NCI-H774 (cell line): Measurements from ENCODE around the gene HPGDS.
"Not testable (repeated sequence)": the region's sequence is repeated elsewhere in the genome, so short reads cannot be mapped to it uniquely, and the experiment has no call there.

Experiments used
- DNase-seq: peaks from one replicate; lab custom pipeline; 2025; lab: John Stamatoyannopoulos, UW

The HPGDS gene

DNA sequence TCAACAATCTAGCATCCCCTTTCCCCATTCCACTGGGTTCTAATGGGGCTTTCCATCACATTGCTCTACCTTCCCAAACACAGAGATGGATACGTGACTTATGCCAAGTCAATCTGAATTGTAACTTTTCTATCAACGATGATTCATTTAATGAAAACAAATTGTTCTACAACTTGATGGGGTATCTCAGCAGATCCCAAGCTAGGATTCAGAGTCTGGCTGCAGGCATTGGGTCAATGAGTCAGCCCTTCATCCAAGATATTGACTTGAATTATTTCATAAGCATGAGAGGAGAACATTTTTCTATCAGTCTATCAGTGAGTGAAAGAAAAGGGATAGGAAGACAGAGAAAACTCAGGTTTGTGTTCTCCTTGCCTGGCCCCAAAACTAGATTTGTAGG, 15.0 kb upstream of the HPGDS start:
- no peak for DNase-seq

DNA sequence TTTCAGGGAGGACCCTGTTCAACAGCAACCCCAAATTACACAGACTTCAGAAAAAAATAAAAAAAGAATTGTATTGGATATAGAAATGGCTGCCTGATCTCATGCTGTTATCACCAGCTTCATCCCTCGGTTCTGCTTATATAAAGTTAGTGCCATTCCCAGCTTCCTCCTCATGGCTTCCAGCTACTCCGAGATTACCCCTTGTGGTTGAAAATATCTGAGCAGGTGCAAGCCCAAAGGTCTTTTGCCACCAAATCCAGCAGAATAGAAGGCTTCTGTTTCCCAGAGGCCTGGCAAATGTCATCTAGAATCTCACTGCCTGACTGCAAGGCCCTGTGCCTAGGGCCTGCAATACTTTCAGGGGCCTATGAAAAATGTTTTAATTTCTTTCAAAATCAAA, 13.8 kb upstream of the HPGDS start:
- no peak for DNase-seq

DNA sequence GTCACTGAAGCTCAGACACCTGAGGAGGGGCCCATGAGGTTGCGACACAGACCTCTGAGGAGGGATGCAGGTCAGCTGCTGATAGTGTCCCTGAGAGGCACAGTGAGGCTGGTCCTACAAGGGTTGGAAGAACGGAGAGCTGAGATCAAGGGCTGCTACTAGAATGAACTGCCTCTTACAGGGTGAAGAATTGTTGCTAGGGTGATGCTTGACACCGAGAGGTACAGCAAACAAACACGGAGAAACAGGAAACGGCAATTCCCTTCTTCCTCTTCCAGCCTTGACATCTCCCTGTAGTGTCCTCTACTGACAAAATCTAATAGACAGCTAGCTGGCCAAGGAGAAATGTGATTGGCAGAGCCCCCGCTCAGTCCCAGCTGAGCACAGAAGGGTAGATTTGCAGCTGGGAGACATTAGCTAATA, 11.8 kb upstream of the HPGDS start:
- no peak for DNase-seq

DNA sequence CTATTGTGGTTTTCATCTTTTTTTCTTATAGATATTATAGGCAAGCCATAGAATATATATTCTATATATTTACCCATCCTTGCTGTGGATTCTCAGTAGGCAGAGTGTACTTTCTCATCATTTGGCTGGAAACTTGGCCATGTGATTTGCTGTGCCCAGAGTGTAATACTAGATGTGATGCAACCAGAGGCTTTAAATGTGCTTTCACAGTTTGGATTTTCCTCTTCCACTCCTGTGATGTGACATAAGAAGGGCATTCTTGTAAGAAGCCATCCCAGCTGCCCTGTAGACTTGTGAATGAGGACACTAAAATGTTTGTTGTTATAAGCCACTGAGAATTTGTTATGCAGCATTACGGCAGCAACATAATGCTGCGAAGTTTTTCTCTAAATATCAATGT, 10.4 kb upstream of the HPGDS start:
- no peak for DNase-seq

- DNase-seq, result no peak
Observed at GRCh38 chr4:94352163-94352562, 9.5 kb upstream of the HPGDS start.

- DNase-seq, result no peak
Observed at GRCh38 chr4:94351319-94351718, 8.7 kb upstream of the HPGDS start.

DNA sequence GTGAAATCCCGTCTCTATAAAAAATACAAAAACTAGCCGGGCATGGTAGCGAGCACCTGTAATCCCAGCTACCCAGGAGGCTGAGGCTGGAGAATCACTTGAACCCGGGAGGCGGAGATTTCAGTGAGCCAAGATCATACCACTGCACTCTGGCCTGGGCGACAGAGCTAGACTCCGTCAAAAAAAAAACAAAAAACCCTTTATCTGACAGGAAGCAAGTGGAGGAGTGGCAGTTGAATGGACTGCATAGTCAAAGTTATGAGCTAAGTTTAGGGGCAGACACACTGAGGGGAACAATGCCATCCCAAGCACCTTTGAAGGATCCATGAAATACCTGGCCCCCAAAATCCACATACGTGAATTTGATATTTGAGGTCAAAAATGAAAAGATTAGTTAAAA, 7.5 kb upstream of the HPGDS start:
- no peak for DNase-seq

DNA sequence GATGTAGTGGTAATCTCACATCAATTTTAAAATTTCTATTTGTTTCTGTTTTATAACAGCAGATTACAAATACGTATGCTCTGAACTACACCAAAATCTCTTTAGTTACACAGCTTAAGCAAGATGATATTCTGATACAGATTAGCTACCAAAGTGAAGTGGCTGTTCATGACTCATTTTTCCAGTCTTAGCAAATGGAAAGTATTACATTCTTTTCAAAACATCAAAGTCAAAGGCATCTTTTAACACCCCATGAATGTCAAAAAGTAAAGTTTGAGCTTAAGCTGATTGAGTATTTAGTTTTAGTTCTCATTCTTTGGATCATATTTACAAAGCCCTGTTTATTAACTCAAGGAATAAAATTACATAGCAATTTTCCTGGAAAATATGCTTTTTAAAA, 6.6 kb upstream of the HPGDS start:
- no peak for DNase-seq

DNA sequence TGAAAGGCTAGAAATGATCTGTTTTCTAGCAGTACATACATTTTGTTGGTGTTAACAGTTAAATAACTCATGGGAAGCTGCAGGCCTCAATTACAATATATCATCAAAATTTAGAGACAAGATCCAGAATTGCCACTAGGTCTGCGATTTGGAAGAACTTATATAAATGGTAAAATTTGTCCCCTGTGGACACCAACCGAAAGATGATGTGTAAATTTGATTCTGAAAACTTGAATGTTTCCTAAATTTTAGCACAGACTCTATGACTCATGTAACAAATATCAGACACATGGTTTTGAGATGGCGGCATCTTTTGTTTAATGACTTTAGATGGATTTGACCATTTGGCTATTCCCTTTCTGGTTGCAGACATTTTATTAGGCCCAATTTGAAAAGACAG, 6.0 kb upstream of the HPGDS start:
- no peak for DNase-seq

DNA sequence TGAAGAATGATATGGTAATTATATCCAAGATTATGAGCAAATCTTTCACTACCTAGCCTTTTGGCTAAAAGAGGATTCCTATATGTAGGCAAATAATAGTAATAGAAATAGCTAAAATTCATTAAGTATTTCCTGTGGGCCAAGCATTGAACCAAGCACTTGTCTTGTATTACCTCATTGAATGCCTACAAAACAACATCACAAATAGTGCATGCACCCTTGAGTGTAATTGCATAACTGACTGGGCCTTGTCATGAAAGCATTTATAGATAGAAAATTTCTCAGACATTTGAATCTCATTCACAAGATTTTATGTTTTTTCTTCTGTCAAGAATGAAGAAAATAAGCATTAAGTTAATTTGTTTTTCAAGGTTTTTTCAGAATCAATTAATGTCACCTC, 3.9 kb upstream of the HPGDS start:
- DNase-seq, result no peak

DNA sequence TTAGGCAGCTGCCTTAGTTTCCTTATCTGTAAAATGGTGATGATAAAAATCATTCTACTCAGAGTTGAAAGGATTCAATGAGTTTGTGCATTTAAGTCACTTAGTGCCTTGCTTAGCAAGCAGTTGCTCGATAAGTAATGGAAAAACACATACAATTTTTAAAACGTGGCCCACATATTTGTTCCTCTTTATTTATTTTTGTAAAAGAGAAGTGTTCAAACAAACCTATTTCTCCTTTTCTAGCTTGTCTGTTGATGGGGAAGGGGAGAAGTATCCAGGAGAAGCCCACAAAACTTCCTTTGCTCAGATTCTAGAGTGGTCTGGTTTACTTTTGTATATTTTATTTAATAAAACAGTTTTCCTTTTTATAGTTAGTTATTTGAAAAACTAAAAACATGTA, 3.3 kb upstream of the HPGDS start:
- no peak for DNase-seq

DNA sequence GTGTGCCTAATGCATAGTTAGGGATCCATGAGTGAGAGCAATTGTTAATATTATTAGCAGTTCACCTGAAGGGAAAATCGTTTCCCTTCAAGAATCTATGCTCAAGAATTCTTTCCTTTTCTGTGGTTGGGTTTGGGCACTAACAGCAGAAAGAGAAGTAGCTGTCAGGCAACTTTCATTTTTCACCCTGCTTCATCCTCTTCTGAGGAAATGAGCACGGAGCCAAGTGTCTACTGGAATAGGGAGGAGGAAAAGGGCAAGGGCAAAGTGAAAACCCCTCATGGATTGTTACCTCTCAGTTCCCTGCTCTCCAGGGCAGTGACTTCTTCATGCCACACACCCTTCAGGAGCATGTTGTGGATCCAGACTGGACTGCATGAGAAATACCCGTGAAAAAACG, 2.6 kb upstream of the HPGDS start:
- DNase-seq, result no peak

- no peak for DNase-seq
Observed at GRCh38 chr4:94344457-94344856, 1.8 kb upstream of the HPGDS start.

DNA sequence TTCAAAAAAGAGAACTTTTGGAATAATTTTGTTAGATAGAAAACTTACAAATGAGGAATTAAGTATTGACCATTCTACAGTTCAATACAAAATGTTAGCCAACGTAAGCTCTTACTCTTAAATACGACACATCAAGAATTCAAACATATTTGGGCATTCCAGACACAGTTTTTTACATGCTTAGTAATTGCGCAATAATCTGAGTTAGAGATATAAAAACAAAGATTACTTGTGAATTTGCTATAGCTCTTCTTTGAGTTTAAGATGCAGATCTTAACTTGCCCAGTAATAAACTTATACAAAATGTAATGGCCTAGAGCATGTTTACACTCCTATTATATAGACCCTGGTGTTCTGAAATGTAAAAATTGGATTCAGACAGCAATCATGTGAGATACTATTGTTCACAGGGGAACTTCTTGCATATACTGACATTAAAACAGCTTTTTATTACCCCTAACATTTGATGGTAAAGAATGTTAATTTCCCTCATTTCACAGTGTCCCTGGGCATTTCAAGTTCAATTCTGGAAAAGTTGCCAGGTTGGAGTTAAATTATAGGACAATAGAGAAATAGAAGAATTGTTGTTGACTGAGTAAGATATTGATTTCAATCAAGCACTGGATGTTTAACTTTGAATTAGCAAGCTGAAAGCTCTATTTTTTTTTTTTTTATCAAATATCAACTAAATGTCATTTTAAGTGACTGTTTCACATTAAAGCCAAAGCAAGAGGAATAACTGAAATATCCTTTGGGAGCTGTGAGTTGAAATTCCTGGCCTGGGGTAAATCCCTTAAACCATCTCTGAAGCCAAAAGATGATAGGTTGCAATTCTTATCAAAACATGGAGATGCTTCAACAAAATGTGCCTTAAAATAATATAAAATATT, 910 bp downstream of the HPGDS start:
- no peak for DNase-seq

GRCh38 chr4:94339779-94340178, 2.9 kb downstream of the HPGDS start:
- DNase-seq, result no peak

GRCh38 chr4:94338681-94339351, 3.8 kb downstream of the HPGDS start:
- DNase-seq, result no peak

- DNase-seq, result not testable (repeated sequence)
Observed at GRCh38 chr4:94336791-94337190, 5.8 kb downstream of the HPGDS start.

- DNase-seq, result no peak
Observed at GRCh38 chr4:94336303-94336702, 6.3 kb downstream of the HPGDS start.

DNA sequence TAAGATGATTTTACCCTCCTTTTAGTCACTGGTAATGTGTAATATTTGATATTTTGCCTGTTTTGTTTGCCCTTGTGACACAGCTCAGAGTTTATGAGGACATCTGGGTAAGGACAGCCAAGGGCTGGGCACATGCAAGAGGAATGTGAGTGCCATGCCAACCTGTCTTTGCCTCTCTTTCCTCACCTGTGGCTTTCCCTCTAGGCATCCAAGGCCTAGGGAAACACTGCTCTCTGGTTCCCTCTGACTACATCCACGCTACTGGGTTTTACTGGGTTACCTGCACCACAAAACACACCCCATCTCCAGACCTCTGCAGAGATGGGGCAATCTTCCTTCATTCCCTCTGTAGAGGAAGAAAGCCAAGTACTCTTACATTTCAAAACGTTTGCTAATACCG, 7.7 kb downstream of the HPGDS start:
- no peak for DNase-seq

DNA sequence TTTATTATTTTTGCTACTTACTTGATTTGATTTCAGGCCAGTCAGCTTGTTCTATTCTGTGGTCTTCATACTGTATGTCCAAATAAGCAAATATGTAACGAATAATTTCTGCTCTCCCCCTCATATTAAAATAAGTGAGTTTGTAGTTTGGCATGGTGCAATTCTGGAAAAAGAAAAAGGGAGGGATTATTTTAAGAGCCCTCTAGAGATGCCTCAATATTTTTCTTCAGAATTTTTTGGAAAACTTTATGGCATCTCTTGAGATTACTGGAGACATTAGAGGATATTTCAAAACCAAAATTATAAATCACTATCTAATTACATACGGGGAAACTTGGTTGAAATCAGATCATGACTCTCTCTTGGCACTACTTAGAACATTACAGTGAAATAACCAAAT, 8.2 kb downstream of the HPGDS start:
- DNase-seq, result no peak

- no peak for DNase-seq
Observed at GRCh38 chr4:94333866-94334265, 8.8 kb downstream of the HPGDS start.

GRCh38 chr4:94332983-94333590, 9.5 kb downstream of the HPGDS start:
- no peak for DNase-seq

DNA sequence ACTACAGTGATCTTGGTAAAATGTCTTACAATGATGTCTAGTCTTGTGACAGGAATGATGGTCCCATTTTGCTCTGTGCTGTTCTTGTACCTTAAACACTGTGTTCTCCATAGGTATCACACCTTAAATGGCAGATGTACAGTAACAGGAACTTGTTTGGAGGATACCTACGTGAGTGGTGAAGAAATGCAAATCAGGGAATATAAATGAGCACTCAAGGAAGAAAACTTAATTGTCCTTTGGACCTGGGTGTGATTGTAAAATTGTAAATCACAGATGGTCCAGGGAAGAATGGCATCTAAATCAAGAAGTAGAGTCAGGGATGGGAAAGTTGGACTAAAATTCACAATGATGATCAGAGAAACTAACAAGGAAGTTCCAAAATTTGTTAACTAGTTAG, 12.7 kb downstream of the HPGDS start:
- no peak for DNase-seq
